SK-N-SH treated with all-trans-retinoic acid at 6 μM for 48 hours (cell line): ENCODE measurements around the gene SREBF2.

Experiments
- ARNTL ChIP-seq: fragments of 450-650 bp; formaldehyde crosslinking; IDR thresholded peaks from 2 replicates; pipeline ENCODE4 v1.5.0; 2020; ENCODE audit warnings: low read depth, mild to moderate bottlenecking, moderate library complexity, borderline replicate concordance
- BACH2 ChIP-seq: fragments of 250-450 bp; sonication (Bioruptor Pico); IDR thresholded peaks from 2 replicates; pipeline ENCODE4 v1.9.0; 2021; ENCODE audit warnings: mild to moderate bottlenecking, borderline replicate concordance
- ESRRG ChIP-seq: fragments of 250-450 bp; sonication (Bioruptor Pico); IDR thresholded peaks from 2 replicates; pipeline ENCODE4 v1.6.1; 2021; ENCODE audit warnings: mild to moderate bottlenecking
- ISL1 ChIP-seq: fragments of 250-450 bp; sonication (Bioruptor Pico); IDR thresholded peaks from 2 replicates; pipeline ENCODE4 v2.1.2; 2022; ENCODE audit warnings: mild to moderate bottlenecking, moderate library complexity
- OSR1 ChIP-seq: fragments of 250-450 bp; sonication (Bioruptor Pico); IDR thresholded peaks from 2 replicates; pipeline ENCODE4 v1.8.0; 2022; ENCODE audit warnings: moderate library complexity, mild to moderate bottlenecking, inconsistent platforms
- RARB ChIP-seq: fragments of 250-450 bp; sonication (Bioruptor Pico); IDR thresholded peaks from 2 replicates; pipeline ENCODE4 v1.8.0; 2021; ENCODE audit warnings: mild to moderate bottlenecking, moderate library complexity
- SNAI2 ChIP-seq: fragments of 250-450 bp; sonication (Bioruptor Pico); IDR thresholded peaks from 2 replicates; pipeline ENCODE4 v1.5.0; 2020; ENCODE audit warnings: mild to moderate bottlenecking, moderate library complexity
- ZNF565 ChIP-seq: fragments of 450-650 bp; formaldehyde crosslinking; conservative IDR thresholded peaks from 2 replicates; pipeline ENCODE4 v1.5.0; 2020; ENCODE audit warnings: low read depth, mild to moderate bottlenecking, moderate library complexity
- ZNF70 ChIP-seq: fragments of 450-650 bp; formaldehyde crosslinking; IDR thresholded peaks from 2 replicates; pipeline ENCODE4 v1.5.0; 2020; ENCODE audit warnings: mild to moderate bottlenecking, moderate library complexity
- TF ChIP-seq, protein P1 (sequence below): fragments of 250-450 bp; sonication (Bioruptor Pico); IDR thresholded peaks from 2 replicates; pipeline ENCODE4 v1.5.0; 2020; ENCODE audit warnings: mild to moderate bottlenecking, moderate library complexity
- TF ChIP-seq, protein P2 (sequence below): fragments of 250-450 bp; sonication (Bioruptor Pico); IDR thresholded peaks from 2 replicates; pipeline ENCODE4 v1.8.0; 2020; ENCODE audit warnings: mild to moderate bottlenecking, moderate library complexity, borderline replicate concordance
- TF ChIP-seq, protein P3 (sequence below): fragments of 250-450 bp; sonication (Bioruptor Pico); IDR thresholded peaks from 2 replicates; pipeline ENCODE4 v1.5.1; 2020; ENCODE audit warnings: low read depth, mild to moderate bottlenecking, moderate library complexity
- TF ChIP-seq, protein P4 (sequence below): fragments of 250-450 bp; sonication (Bioruptor Pico); IDR thresholded peaks from 2 replicates; pipeline ENCODE4 v1.5.1; 2021; ENCODE audit warnings: mild to moderate bottlenecking, moderate library complexity

DNA sequence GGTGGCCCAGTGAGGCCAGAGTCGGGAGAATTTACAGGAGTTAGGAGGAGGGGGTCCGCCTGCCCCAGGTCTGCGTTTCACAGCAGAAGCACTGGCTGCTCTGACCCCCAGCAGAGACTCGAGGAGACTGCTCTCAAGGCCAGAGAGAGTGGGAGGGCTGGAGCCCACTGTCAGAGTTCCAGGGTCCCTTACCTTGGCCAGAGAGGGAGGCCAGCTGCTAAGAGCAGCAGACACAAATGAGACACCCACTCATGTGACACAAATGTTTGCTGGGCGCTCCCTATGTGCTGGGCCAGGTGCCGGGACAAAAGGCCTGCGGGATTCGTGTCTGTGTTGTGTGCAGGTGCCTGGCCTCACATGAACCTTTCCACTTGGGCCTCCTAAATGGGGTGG, 96.5 kb downstream of the SREBF2 start:
- TF ChIP-seq ISL1 (CRISPR knock-in tag) (no peak), SNAI2 (CRISPR knock-in tag) (no peak), RARB (CRISPR knock-in tag) (no peak), ZNF70 (no peak), ARNTL (CRISPR knock-in tag) (no peak), BACH2 (no peak), ZNF565 (no peak), OSR1 (CRISPR knock-in tag) (no peak), ESRRG (CRISPR knock-in tag) (no peak)
- TF ChIP-seq, protein P1, sequence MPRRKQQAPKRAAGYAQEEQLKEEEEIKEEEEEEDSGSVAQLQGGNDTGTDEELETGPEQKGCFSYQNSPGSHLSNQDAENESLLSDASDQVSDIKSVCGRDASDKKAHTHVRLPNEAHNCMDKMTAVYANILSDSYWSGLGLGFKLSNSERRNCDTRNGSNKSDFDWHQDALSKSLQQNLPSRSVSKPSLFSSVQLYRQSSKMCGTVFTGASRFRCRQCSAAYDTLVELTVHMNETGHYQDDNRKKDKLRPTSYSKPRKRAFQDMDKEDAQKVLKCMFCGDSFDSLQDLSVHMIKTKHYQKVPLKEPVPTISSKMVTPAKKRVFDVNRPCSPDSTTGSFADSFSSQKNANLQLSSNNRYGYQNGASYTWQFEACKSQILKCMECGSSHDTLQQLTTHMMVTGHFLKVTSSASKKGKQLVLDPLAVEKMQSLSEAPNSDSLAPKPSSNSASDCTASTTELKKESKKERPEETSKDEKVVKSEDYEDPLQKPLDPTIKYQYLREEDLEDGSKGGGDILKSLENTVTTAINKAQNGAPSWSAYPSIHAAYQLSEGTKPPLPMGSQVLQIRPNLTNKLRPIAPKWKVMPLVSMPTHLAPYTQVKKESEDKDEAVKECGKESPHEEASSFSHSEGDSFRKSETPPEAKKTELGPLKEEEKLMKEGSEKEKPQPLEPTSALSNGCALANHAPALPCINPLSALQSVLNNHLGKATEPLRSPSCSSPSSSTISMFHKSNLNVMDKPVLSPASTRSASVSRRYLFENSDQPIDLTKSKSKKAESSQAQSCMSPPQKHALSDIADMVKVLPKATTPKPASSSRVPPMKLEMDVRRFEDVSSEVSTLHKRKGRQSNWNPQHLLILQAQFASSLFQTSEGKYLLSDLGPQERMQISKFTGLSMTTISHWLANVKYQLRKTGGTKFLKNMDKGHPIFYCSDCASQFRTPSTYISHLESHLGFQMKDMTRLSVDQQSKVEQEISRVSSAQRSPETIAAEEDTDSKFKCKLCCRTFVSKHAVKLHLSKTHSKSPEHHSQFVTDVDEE: no peak
- TF ChIP-seq, protein P2, sequence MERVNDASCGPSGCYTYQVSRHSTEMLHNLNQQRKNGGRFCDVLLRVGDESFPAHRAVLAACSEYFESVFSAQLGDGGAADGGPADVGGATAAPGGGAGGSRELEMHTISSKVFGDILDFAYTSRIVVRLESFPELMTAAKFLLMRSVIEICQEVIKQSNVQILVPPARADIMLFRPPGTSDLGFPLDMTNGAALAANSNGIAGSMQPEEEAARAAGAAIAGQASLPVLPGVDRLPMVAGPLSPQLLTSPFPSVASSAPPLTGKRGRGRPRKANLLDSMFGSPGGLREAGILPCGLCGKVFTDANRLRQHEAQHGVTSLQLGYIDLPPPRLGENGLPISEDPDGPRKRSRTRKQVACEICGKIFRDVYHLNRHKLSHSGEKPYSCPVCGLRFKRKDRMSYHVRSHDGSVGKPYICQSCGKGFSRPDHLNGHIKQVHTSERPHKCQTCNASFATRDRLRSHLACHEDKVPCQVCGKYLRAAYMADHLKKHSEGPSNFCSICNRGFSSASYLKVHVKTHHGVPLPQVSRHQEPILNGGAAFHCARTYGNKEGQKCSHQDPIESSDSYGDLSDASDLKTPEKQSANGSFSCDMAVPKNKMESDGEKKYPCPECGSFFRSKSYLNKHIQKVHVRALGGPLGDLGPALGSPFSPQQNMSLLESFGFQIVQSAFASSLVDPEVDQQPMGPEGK (CRISPR knock-in tag): no peak
- TF ChIP-seq, protein P3, sequence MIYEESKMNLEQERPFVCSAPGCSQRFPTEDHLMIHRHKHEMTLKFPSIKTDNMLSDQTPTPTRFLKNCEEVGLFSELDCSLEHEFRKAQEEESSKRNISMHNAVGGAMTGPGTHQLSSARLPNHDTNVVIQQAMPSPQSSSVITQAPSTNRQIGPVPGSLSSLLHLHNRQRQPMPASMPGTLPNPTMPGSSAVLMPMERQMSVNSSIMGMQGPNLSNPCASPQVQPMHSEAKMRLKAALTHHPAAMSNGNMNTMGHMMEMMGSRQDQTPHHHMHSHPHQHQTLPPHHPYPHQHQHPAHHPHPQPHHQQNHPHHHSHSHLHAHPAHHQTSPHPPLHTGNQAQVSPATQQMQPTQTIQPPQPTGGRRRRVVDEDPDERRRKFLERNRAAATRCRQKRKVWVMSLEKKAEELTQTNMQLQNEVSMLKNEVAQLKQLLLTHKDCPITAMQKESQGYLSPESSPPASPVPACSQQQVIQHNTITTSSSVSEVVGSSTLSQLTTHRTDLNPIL (CRISPR knock-in tag): no peak
- TF ChIP-seq, protein P4, sequence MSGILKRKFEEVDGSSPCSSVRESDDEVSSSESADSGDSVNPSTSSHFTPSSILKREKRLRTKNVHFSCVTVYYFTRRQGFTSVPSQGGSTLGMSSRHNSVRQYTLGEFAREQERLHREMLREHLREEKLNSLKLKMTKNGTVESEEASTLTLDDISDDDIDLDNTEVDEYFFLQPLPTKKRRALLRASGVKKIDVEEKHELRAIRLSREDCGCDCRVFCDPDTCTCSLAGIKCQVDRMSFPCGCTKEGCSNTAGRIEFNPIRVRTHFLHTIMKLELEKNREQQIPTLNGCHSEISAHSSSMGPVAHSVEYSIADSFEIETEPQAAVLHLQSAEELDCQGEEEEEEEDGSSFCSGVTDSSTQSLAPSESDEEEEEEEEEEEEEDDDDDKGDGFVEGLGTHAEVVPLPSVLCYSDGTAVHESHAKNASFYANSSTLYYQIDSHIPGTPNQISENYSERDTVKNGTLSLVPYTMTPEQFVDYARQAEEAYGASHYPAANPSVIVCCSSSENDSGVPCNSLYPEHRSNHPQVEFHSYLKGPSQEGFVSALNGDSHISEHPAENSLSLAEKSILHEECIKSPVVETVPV (CRISPR knock-in tag): no peak
